Subcutaneous abdominal adipose tissue (tissue), 5 donors: ENCODE data around the gene EFNB2.

ENCODE experiments used
- H3K27ac ChIP-seq: one replicate; pipeline ENCODE4 v1.7.0; 2013; ENCODE audit warnings: low read depth, mild to moderate bottlenecking, inconsistent platforms, low read length, moderate library complexity
- H3K27me3 ChIP-seq, 5 donors: one replicate each; pipeline ENCODE4 v1.7.0; 2013; ENCODE audit warnings: low read length in 5 of 5, inconsistent platforms in 1 of 5; ENCODE audit not compliant: control insufficient read depth in 5 of 5, insufficient read depth in 4 of 5
- H3K36me3 ChIP-seq, 5 donors: one replicate each; pipeline ENCODE4 v1.7.0; 2013; ENCODE audit warnings: low read length in 5 of 5; ENCODE audit not compliant: control insufficient read depth in 5 of 5, insufficient read depth in 5 of 5
- H3K4me1 ChIP-seq, 5 donors: one replicate each; pipeline ENCODE4 v1.7.0; 2013; ENCODE audit warnings: low read length in 5 of 5, mild to moderate bottlenecking in 3 of 5, moderate library complexity in 1 of 5; ENCODE audit not compliant: control insufficient read depth in 5 of 5, insufficient read depth in 5 of 5
- H3K4me3 ChIP-seq, 5 donors: one replicate each; pipeline ENCODE4 v1.7.0; 2013; ENCODE audit warnings: low read length in 5 of 5, low read depth in 1 of 5
- H3K9ac ChIP-seq, 5 donors: one replicate each; pipeline ENCODE4 v1.7.0; 2013; ENCODE audit warnings: low read length in 5 of 5, mild to moderate bottlenecking in 4 of 5, moderate library complexity in 3 of 5
- H3K9me3 ChIP-seq, 5 donors: one replicate each; pipeline ENCODE4 v1.7.0; 2013; ENCODE audit warnings: low read length in 5 of 5; ENCODE audit not compliant: control insufficient read depth in 5 of 5
- donor health status: healthy.
- donor health status: healthy.
- donor health status: healthy.
- donor health status: healthy.
- donor health status: healthy.

EFNB2 gene

DNA sequence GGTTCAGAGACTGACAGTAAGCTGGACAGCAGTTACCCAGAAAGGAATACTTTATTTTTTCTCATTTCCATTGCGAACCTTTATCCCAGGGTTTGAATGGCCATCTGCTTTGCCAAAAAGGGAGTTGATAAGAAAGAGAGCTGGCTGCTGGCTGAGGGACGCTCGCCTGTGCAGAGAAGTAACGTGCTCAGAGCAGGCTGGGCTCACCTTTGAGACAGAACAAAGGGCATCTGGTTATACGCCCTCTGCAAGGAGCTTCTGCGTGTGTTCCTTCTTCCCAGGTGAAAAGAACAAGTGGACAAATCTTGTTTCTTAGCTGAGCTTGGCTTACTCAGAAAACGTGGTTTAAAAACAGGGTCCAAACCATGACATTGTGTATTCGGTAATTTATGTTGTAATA is 47.4 kb downstream of the EFNB2 start:
- Histone ChIP-seq H3K27ac (no peak overlapping the region), H3K4me3 (no peak overlapping the region), H3K9me3 (peaks cover 0 to under 1% (median 0%) of the 10 kb centered on the region in 5 donors), H3K27me3 (peaks cover 0 to 2% (median 0%) of the 10 kb centered on the region in 5 donors), H3K36me3 (peaks cover 0 to 14% (median 10%) of the 10 kb centered on the region in 5 donors), H3K9ac (no peak overlapping the region), H3K4me1 (peaks cover 0 to 33% (median 0%) of the 10 kb centered on the region in 5 donors)

- Histone ChIP-seq H3K9me3 (peaks cover 0 to 7% (median 4%) of the 10 kb centered on the region in 5 donors), H3K4me3 (no peak overlapping the region), H3K27ac (no peak overlapping the region), H3K9ac (no peak overlapping the region), H3K4me1 (peaks cover 0 to 24% (median 0%) of the 10 kb centered on the region in 5 donors), H3K27me3 (peaks cover 0 to 2% (median 0%) of the 10 kb centered on the region in 5 donors), H3K36me3 (peaks cover 0 to 4% (median under 1%) of the 10 kb centered on the region in 5 donors)
These were observed 48.3 kb downstream of the EFNB2 start for GRCh38 chr13:106487129-106487528.

- H3K27ac ChIP-seq = no peak overlapping the region
- H3K9ac ChIP-seq = no peak overlapping the region
- H3K4me3 ChIP-seq = no peak overlapping the region
- peaks cover 0 to 7% (median 4%) of the 10 kb centered on the region in 5 donors for H3K9me3 ChIP-seq
- peaks cover 0 to 15% (median 0%) of the 10 kb centered on the region in 5 donors for H3K4me1 ChIP-seq
- peaks cover 0 to 2% (median 0%) of the 10 kb centered on the region in 5 donors for H3K27me3 ChIP-seq
- no peaks in the 10 kb centered on the region for H3K36me3 ChIP-seq
These were observed 49.2 kb downstream of the EFNB2 start for GRCh38 chr13:106486287-106486686.

DNA sequence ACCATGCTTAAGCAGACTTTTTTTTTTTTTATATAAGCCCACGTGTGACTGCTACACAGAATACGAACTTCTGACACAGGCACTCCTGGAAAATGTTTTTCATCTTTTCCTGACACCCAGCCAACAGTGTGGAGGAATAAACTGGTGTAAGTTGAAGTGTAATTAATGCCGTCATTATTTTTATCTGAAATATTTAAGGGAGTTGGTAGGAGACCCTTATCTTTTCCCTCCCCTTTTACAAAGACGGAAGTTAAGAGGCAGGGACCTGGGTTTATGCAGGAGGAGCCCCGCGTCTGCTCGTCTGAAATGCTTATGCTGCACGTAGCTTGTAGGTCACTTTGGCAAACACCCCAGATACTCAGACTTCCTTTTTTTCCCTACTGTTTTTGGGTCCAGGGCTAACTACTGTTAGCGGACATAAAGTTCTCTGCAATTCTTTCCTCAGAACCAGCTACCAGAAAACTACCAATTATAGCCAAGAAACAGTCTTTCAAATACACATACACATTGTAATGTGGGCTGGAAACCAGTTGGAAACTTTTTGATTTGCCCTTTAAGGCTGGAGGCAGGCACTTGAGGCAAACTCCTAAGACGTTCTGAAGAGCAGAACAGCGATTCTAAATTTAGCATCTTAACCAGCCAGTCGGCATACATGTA is 50.8 kb downstream of the EFNB2 start:
- H3K4me1 ChIP-seq = peaks cover 0 to 12% (median 0%) of the 10 kb centered on the region in 5 donors
- H3K27ac ChIP-seq = no peak overlapping the region
- H3K27me3 ChIP-seq = peaks cover 0 to 2% (median 0%) of the 10 kb centered on the region in 5 donors
- H3K36me3 ChIP-seq = no peaks in the 10 kb centered on the region
- H3K4me3 ChIP-seq = peak overlapping the region in 1 of 5 donors; percentile 2
- H3K9me3 ChIP-seq = peaks cover 0 to 7% (median 4%) of the 10 kb centered on the region in 5 donors
- H3K9ac ChIP-seq = no peak overlapping the region

DNA sequence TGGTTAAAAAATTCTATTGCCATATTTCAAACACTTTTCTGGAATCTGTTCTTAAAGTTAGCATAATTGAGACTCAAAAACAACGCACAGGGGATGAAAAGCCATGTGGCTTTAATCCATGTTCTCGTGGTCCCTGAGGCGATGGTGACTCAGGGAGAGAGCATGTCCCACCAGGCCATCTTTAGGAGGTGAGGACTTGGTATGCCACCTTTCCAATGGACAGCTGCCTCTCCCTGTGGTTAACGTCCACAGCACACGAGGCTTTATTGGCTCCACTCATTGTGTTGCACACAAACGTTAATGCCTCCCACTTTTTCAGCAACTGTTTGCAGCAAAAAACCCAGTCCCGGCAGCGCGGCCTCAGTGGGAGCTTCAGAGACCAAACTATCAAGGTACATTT is 51.4 kb downstream of the EFNB2 start:
- Histone ChIP-seq H3K36me3 (no peaks in the 10 kb centered on the region), H3K4me1 (peaks cover 0 to 12% (median 0%) of the 10 kb centered on the region in 5 donors), H3K9ac (no peak overlapping the region), H3K9me3 (peaks cover 0 to 7% (median 4%) of the 10 kb centered on the region in 5 donors), H3K4me3 (no peak overlapping the region), H3K27ac (no peak overlapping the region), H3K27me3 (peaks cover 0 to 2% (median 0%) of the 10 kb centered on the region in 5 donors)

DNA sequence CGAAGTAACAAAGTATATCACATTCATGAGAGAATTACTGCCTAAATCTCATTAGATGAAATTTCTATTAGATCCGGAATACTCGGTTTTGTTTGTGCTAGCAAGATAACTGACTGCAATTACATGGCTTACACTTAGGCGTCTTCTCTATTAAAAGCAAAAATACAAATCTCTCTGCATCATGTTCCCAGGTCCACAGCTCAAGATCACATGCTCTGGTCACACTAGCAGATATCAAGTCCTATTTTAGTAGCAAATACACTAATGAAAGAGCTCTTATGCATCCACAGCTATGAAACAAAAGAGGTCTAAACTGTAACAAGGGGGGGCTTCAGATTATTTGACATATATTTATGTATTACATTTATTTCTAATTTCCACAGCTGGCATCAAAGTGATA is 53.5 kb downstream of the EFNB2 start:
- H3K36me3 ChIP-seq = no peaks in the 10 kb centered on the region
- H3K9me3 ChIP-seq = peaks cover 0 to 7% (median 4%) of the 10 kb centered on the region in 5 donors
- peaks cover 0 to 12% (median 0%) of the 10 kb centered on the region in 5 donors for H3K4me1 ChIP-seq
- peaks cover 0 to 2% (median 0%) of the 10 kb centered on the region in 5 donors for H3K27me3 ChIP-seq
- H3K4me3 ChIP-seq = no peak overlapping the region
- H3K27ac ChIP-seq = no peak overlapping the region
- H3K9ac ChIP-seq = no peak overlapping the region

GRCh38 chr13:106480351-106480910 is 55.0 kb downstream of the EFNB2 start:
- no peaks in the 10 kb centered on the region for H3K36me3 ChIP-seq
- no peak overlapping the region for H3K9ac ChIP-seq
- no peak overlapping the region for H3K27ac ChIP-seq
- H3K9me3 ChIP-seq = peaks cover 0 to 7% (median 4%) of the 10 kb centered on the region in 5 donors
- no peak overlapping the region for H3K4me3 ChIP-seq
- H3K27me3 ChIP-seq = peaks cover 0 to 2% (median 0%) of the 10 kb centered on the region in 5 donors
- peaks cover 0 to 12% (median 0%) of the 10 kb centered on the region in 5 donors for H3K4me1 ChIP-seq

- H3K27me3 ChIP-seq = peaks cover 0 to 2% (median 0%) of the 10 kb centered on the region in 5 donors
- H3K27ac ChIP-seq = no peak overlapping the region
- no peaks in the 10 kb centered on the region for H3K36me3 ChIP-seq
- H3K4me3 ChIP-seq = no peak overlapping the region
- H3K4me1 ChIP-seq = peaks cover 0 to 8% (median 0%) of the 10 kb centered on the region in 5 donors
- peaks cover 0 to 7% (median 4%) of the 10 kb centered on the region in 5 donors for H3K9me3 ChIP-seq
- H3K9ac ChIP-seq = no peak overlapping the region
These were observed 55.5 kb downstream of the EFNB2 start for GRCh38 chr13:106479929-106480328.

DNA sequence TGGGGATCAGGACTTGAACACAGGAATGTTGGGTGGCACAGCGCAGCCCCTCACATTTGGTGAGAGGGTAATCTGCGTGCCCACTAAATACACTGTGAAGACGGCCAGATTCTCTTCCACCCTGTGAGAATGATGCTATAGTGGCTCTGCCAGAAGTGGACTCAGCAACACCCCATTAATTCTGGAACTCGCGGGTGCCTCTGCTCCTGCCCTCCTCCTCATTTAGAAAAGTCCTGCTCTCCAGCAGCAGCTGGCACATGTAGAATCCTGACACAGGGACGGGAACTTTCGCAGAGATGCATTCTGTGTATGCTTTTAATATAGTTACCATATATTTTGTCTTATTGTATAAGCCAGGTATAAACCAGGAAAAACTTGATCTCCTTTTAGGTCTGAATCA is 57.3 kb downstream of the EFNB2 start:
- no peak overlapping the region for H3K9ac ChIP-seq
- no peaks in the 10 kb centered on the region for H3K27me3 ChIP-seq
- no peak overlapping the region for H3K4me3 ChIP-seq
- no peak overlapping the region for H3K27ac ChIP-seq
- H3K36me3 ChIP-seq = no peaks in the 10 kb centered on the region
- H3K4me1 ChIP-seq = no peaks in the 10 kb centered on the region
- H3K9me3 ChIP-seq = peaks cover 0 to 7% (median 4%) of the 10 kb centered on the region in 5 donors

DNA sequence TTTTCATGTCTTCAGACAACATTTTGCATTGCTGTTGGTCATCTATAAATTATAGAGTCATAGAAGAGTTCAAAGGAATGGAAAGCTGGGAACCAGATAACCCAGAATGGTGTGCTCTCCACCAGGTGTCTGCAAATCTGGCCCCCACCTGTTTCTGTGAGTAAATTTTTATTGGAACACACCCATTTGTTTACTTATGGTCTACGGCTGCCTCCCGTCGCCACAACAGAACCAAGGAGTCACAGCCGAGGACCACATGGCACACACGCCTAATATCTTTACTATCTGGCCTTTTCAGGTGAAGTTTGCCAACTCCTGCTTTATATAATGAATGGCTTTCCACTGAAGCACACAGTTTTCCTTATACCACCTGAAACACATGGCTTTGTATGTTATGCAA is 58.2 kb downstream of the EFNB2 start:
- peaks cover 0 to 3% (median 2%) of the 10 kb centered on the region in 5 donors for H3K4me1 ChIP-seq
- H3K4me3 ChIP-seq = no peak overlapping the region
- no peaks in the 10 kb centered on the region for H3K27me3 ChIP-seq
- H3K9ac ChIP-seq = no peak overlapping the region
- peaks cover 0 to 1% (median 0%) of the 10 kb centered on the region in 5 donors for H3K9me3 ChIP-seq
- H3K36me3 ChIP-seq = no peaks in the 10 kb centered on the region
- no peak overlapping the region for H3K27ac ChIP-seq
